Nucleus accumbens (tissue), 56 donors: ENCODE data around the gene TBL1Y.
"Not testable (repeated sequence)": the region's sequence is repeated elsewhere in the genome, so short reads cannot be mapped to it uniquely, and the experiment has no call there.

Source experiments
- DNase-seq, 56 donors: peaks; one replicate each; lab custom pipeline; 2025; lab: John Stamatoyannopoulos, UW

Gene TBL1Y

DNA sequence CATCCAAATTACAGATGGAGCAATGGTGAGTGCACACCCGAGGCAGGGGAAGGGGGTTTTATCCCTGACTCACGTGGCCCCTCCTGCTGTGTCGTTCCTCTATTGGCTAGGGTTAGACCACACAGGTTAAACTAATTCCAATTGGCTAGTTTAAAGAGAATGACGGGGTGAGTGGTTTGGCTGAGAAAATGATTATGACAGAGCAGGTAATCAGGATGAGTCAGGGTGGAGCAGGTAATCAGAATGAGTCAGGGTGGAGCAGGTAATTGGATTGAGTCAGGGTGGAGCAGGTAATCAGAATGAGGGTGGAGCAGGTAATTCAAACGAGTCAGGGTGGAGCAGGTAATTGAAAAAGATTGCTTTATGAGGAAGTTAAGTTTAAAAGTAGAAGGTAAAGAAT is 146.4 kb downstream of the TBL1Y start:
- DNase-seq = peak in 1 of 56 donors; percentile 0

DNA sequence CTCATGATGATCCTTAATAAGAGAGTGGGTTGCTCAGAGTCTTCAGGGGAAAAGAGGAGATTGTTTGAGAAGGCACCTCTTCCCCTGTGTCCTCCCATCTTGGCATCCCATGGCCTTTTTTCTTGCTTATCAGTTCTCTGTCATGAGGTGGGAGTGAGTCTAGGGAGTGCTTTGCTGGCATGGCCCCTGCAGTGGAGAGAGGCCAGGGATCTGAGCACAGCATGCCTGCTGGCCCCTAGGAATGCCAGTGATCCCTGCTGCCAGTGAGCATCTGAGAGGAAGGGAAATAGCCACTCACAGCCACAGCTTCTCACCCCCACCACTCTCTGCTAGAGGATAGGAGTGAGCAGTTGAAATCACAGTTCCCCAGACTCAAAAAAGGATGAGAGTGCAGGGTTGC is 168.2 kb downstream of the TBL1Y start:
- no peak for DNase-seq

GRCh38 chrY:7080548-7080947 is 170.1 kb downstream of the TBL1Y start:
- not testable (repeated sequence) for DNase-seq

DNA sequence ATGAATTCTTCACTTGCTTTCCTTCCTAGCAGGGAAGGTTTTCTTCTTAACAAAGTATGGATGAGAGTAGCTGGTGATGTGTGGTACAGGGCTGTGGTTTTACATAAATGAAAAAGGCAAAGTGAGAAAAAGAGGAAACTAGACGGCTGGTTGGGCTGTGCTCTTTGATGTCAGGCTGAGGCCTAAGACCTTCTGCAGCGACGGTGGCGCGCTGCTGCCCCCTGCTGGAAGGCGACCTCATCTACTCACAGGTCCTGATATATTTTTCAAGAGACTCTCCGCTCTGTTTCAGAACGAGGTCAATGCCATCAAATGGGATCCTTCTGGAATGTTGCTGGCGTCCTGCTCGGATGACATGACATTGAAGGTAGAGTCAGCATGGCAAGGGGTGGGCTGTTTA is 175.1 kb downstream of the TBL1Y start:
- peak in 28 of 56 donors; percentile 0 to 76 (median 22) for DNase-seq

GRCh38 chrY:7092836-7093235 is 182.3 kb downstream of the TBL1Y start:
- no peak for DNase-seq

DNA sequence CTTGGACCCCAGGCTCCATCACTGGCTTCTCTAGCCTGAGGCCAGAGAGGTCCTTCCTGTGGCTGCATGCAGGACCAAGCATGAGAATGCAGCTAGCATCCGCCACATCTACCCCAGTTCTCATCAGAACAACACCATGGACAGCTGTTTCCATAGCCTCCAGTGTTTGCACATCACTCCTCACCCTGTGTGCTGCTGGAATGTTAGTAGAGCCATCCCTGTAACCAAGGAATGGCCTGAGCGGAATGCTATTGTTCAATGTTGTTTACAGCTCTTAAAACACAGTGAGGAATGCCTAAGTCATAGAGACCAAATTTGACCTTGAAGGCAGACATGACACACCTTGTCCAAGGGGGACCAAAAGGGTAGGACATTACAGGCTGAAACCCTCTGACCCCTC is 183.9 kb downstream of the TBL1Y start:
- DNase-seq = no peak

- no peak for DNase-seq
These were observed 186.5 kb downstream of the TBL1Y start for GRCh38 chrY:7097021-7097420.

DNA sequence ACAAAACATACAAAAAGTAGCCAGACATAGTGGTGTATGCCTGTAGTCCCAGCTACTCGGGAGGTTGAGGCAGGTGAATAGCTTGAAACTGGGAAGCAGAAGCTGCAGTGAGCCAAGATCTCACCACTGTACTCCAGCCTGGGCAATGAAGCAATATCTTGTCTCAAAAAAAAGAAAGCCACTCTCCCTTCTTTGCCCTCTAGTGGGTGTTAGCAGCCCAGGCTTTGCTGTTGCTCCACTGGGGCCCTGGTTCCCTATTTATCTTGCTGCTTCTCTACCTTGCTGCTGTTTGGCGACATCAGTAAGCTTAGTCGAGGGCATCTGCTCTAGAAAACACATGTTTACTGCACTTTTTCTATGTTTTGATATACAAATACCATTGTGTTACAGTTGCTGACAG is 189.2 kb downstream of the TBL1Y start:
- no peak for DNase-seq

GRCh38 chrY:7102680-7103079 is 192.2 kb downstream of the TBL1Y start:
- no peak for DNase-seq

DNA sequence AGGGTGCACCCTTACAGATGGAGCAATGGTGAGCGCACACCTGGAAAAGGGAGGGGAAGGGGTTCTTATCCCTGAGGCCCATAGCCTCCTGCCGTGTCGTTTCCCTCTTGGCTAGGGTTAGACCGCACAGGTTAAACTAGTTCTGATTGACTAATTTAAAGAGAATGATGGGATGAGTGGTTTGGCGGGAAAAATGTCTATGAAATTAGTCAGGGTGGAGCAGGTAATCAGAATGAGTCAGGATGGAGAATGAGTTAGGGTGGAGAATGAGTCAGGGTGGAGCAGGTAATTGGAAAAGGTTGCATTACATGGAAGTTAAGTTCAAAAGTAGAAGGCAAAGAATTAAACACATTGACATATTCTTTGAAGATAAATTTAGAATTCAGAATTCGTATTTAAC is 196.7 kb downstream of the TBL1Y start:
- peak in 1 of 56 donors; percentile 0 for DNase-seq

DNA sequence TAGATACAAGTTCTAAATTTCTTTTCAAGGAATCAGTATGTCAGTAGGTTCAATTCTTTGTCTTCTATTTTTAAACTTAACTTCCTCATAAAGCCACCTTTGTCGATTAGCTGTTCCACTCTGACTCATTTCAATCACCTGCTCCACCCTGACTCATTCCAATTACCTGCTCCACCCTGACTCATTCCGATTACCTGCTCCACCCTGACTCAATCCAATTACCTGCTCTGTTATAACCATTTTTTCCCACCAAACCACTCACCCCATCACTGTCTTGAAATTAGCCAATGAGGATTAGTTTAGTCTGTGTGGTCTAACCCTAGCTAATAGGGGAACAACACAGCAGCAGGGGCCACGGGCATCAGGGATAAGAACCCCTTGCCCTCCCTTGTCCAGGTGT is 199.6 kb downstream of the TBL1Y start:
- DNase-seq = peak in 12 of 56 donors; percentile 0 to 39 (median 1)

GRCh38 chrY:7115871-7116270 is 205.4 kb downstream of the TBL1Y start:
- no peak for DNase-seq

DNA sequence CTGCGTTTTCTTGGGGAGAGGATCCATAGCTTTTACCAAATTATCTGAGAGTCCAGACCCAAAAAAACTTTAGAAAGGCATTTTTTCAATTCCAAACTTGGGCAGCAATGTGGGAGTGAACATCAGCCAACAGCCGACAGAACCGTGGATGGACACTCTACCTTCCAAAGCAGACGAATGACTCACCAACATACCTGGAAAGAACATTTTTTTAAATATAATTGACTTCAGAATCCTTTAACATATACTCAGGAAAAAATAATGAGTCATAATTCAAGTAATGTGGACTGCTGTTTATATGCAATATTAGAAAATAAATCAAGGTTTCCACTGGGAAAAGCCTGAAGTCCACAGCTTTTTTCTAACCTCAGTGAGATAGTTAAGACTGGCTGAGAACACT is 211.7 kb downstream of the TBL1Y start:
- DNase-seq = no peak

DNA sequence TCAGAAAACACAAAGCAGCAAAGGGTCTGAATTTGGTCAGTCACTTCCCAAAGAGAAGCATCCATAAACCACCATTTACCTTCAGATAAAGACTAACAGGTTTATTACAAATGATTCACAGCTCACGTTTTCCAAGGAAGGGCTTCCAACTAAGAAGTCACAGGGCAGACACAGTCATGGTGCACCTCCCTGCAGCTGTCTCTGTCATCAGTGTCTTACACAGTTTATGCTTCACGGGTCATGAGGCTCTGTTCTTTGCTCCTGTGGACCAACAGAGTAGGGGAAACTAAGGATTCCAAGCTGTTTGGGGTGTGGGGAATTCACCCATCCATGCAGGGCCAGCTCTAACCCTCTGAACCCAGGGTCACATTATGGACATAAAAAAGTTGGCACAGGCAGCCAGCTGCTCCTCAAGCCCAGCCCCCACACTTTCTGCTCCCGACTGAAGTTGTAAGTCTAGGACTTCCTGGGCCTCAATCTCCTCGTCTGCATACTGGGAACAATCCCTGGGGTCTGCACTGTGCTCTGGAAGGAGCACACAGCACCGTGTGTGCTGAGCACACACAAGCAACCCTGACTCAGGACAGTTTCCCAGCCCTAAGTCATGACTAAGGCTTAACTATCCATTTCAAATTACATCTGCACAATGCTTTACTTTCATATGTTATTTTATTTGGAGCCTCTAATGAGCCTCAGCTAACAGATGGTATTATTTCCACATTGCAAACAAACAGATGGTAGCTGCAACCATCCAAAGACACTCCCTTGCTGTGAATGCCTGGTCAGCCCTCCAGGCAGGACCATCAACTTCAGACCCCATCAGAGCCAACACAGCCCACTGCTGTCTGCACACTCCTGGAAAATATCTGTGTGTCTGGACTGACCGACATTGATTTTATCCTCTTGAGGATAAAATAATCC is 214.9 kb downstream of the TBL1Y start:
- DNase-seq = no peak

- no peak for DNase-seq
These were observed 217.7 kb downstream of the TBL1Y start for GRCh38 chrY:7128211-7128610.
